Mucosa of rectum (tissue), 2 donors: ENCODE results near the gene THSD1.

Source experiments
- H3K27ac ChIP-seq, 2 donors: one replicate each; pipeline ENCODE4 v1.7.0; 2013; ENCODE audit warnings: inconsistent platforms in 2 of 2, low read depth in 2 of 2, low read length in 2 of 2
- H3K27me3 ChIP-seq, 2 donors: one replicate each; pipeline ENCODE4 v1.7.0; 2013; ENCODE audit warnings: low read length in 2 of 2; ENCODE audit not compliant: control insufficient read depth in 2 of 2, insufficient read depth in 2 of 2
- H3K36me3 ChIP-seq, 2 donors: one replicate each; pipeline ENCODE4 v1.7.0; 2013; ENCODE audit warnings: low read length in 2 of 2; ENCODE audit not compliant: control insufficient read depth in 2 of 2, insufficient read depth in 2 of 2
- H3K4me1 ChIP-seq, 2 donors: one replicate each; pipeline ENCODE4 v1.7.0; 2013; ENCODE audit warnings: low read length in 2 of 2, mild to moderate bottlenecking in 1 of 2; ENCODE audit not compliant: control insufficient read depth in 2 of 2, insufficient read depth in 2 of 2
- H3K4me3 ChIP-seq, 2 donors: one replicate each; pipeline ENCODE4 v1.7.0; 2013; ENCODE audit warnings: low read length in 2 of 2
- H3K9ac ChIP-seq, 2 donors: one replicate each; pipeline ENCODE4 v1.7.0; 2013; ENCODE audit warnings: low read length in 2 of 2, low read depth in 1 of 2, mild to moderate bottlenecking in 1 of 2
- H3K9me3 ChIP-seq, 2 donors: one replicate each; pipeline ENCODE4 v1.7.0; 2013; ENCODE audit warnings: low read length in 2 of 2; ENCODE audit not compliant: control insufficient read depth in 2 of 2
- donor health status: healthy.
- donor health status: Normal muscosa, but diverticular disease.

Gene THSD1

DNA sequence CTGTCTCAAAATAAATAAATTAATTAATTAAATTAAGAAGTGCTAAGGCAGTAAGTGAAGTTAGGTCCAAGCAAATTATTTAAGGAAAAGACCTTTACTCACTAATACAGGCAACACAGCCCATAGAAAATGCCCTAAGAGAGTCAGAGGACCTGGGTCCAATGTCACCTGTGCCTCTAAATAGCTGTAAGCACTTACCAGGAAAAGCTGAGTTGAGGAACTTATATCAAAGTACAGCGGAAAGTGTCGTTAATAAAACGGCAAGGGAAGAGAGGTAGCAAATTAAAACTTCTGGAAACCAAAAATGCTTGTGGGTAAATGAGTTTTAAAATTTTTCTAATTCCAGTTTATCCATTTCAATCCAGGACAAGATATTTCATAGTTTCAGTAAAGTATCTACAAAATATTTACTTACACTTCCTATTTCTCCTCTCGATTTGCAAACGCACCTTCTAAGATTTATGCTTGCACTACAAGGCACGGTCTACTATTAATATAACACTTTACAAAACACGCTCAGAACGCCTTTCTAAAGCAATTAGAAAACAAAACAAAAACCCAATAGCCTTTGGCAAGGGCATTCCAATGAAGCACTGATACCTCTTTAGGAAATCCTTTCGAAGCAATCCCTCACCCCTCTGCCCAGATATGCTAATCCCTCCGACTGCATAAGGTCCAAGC lies 43.5 kb upstream of the THSD1 start:
- peaks cover 0 to 2% of the 10 kb centered on the region in 2 donors for H3K36me3 ChIP-seq
- H3K27ac ChIP-seq = peak overlapping the region; percentile 94 to 98
- H3K4me1 ChIP-seq = peaks cover 14 to 18% of the 10 kb centered on the region in 2 donors
- peak overlapping the region; percentile 94 to 95 for H3K9ac ChIP-seq
- no peaks in the 10 kb centered on the region for H3K9me3 ChIP-seq
- peak overlapping the region; percentile 87 to 96 for H3K4me3 ChIP-seq
- H3K27me3 ChIP-seq = no peaks in the 10 kb centered on the region

DNA sequence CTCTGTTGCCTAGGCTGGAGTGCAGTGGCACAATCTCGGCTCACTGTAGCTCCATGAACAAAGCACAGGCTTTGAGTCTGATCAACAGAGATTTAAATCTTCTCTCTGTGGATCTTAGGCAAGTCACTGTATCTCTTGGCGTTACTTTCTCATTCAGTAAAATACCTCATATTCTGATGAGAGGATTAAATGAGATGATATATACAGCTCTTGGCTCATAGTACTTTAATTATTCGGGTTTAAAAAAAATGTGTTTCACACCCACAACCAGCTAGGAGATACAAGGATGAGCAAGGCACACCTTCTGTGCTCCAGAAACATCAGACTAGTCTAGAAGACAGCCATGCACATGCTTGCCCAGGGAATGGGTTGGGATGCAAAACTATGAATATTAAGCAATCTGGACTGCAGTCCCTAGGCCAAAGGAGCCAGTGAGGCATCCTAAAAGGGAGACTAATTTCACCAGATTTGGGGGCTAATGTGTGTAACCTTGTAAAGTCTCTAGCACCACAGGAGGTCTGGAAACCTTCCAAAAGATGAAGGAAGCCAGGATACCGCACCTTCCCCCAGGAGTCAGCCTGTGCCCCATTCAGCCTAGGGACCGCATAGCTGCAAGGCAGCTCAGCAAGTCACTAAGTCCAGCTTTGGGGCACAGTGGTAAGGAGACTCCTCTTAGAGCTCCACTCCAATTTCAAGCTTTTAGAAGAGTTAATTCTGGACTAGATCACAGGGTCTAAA lies 42.0 kb upstream of the THSD1 start:
- H3K9me3 ChIP-seq = no peaks in the 10 kb centered on the region
- no peak overlapping the region for H3K4me3 ChIP-seq
- H3K4me1 ChIP-seq = peaks cover 13% of the 10 kb centered on the region in 2 donors
- no peaks in the 10 kb centered on the region for H3K27me3 ChIP-seq
- H3K9ac ChIP-seq = no peak overlapping the region
- H3K36me3 ChIP-seq = peaks cover 0 to 2% of the 10 kb centered on the region in 2 donors
- no peak overlapping the region for H3K27ac ChIP-seq

DNA sequence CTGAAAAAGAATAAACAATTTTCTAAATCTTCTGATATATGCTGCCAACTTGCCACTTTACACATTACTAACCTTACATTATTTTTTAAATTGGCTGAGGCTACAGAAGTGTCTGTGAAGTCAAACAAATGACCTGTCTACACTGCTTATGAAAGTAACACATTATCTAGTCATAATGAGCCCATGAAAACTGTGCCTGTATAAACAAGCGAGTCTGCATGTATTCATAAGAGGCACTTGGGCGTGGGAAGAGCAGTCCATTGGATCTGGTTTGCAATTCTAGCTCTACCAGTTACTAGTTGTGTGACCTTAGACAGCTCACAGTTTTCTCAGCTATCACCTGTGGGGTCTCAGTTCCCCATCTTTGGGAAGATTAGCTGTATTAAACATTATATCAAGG lies 41.4 kb upstream of the THSD1 start:
- Histone ChIP-seq H3K36me3 (peaks cover 0 to 2% of the 10 kb centered on the region in 2 donors), H3K27me3 (no peaks in the 10 kb centered on the region), H3K9me3 (no peaks in the 10 kb centered on the region), H3K27ac (no peak overlapping the region), H3K9ac (no peak overlapping the region), H3K4me3 (no peak overlapping the region), H3K4me1 (peaks cover 13% of the 10 kb centered on the region in 2 donors)

- Histone ChIP-seq H3K4me1 (peaks cover 13% of the 10 kb centered on the region in 2 donors), H3K4me3 (no peak overlapping the region), H3K27ac (no peak overlapping the region), H3K9me3 (no peaks in the 10 kb centered on the region), H3K9ac (no peak overlapping the region), H3K27me3 (no peaks in the 10 kb centered on the region), H3K36me3 (peaks cover 0 to 10% of the 10 kb centered on the region in 2 donors)
Observed at GRCh38 chr13:52446265-52446664, 40.3 kb upstream of the THSD1 start.

DNA sequence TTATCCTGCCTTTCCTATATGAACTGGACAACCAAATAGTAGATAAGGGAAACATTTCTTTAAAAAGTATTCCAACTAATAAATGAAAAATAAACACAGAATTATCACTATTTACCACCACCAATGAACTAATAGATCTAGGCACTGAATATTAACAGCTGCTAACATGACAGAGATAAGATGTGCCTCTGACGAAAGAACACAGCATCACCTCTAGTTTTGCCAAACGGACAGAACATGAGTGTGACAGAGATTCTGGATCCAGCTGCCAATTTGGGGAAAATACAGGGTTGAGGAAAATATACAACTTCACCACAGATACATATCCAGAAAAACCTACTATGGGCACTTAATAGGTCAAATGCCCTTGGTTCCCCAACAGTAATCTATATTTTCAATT lies 26.5 kb upstream of the THSD1 start:
- Histone ChIP-seq H3K4me1 (no peaks in the 10 kb centered on the region), H3K27me3 (no peaks in the 10 kb centered on the region), H3K9ac (no peak overlapping the region), H3K36me3 (peaks cover 42 to 47% of the 10 kb centered on the region in 2 donors), H3K9me3 (no peaks in the 10 kb centered on the region), H3K27ac (no peak overlapping the region), H3K4me3 (no peak overlapping the region)

GRCh38 chr13:52428295-52428694 lies 22.3 kb upstream of the THSD1 start:
- H3K27me3 ChIP-seq = no peaks in the 10 kb centered on the region
- H3K36me3 ChIP-seq = peaks cover 40 to 43% of the 10 kb centered on the region in 2 donors
- no peaks in the 10 kb centered on the region for H3K9me3 ChIP-seq
- no peak overlapping the region for H3K27ac ChIP-seq
- H3K4me1 ChIP-seq = no peaks in the 10 kb centered on the region
- H3K4me3 ChIP-seq = no peak overlapping the region
- no peak overlapping the region for H3K9ac ChIP-seq

- no peak overlapping the region for H3K9ac ChIP-seq
- H3K36me3 ChIP-seq = peaks cover 39 to 70% of the 10 kb centered on the region in 2 donors
- H3K4me1 ChIP-seq = no peaks in the 10 kb centered on the region
- no peaks in the 10 kb centered on the region for H3K9me3 ChIP-seq
- no peaks in the 10 kb centered on the region for H3K27me3 ChIP-seq
- H3K4me3 ChIP-seq = no peak overlapping the region
- no peak overlapping the region for H3K27ac ChIP-seq
Observed at GRCh38 chr13:52421216-52421615, 15.2 kb upstream of the THSD1 start.

GRCh38 chr13:52419080-52419479 lies 13.1 kb upstream of the THSD1 start:
- peaks cover 46 to 74% of the 10 kb centered on the region in 2 donors for H3K36me3 ChIP-seq
- H3K4me3 ChIP-seq = no peak overlapping the region
- no peaks in the 10 kb centered on the region for H3K27me3 ChIP-seq
- no peak overlapping the region for H3K9ac ChIP-seq
- no peaks in the 10 kb centered on the region for H3K9me3 ChIP-seq
- H3K27ac ChIP-seq = no peak overlapping the region
- H3K4me1 ChIP-seq = no peaks in the 10 kb centered on the region

- Histone ChIP-seq H3K9me3 (no peaks in the 10 kb centered on the region), H3K36me3 (peaks cover 43 to 54% of the 10 kb centered on the region in 2 donors), H3K4me1 (no peaks in the 10 kb centered on the region), H3K9ac (no peak overlapping the region), H3K4me3 (no peak overlapping the region), H3K27me3 (no peaks in the 10 kb centered on the region), H3K27ac (no peak overlapping the region)
Observed at GRCh38 chr13:52414963-52415362, 9.0 kb upstream of the THSD1 start.

DNA sequence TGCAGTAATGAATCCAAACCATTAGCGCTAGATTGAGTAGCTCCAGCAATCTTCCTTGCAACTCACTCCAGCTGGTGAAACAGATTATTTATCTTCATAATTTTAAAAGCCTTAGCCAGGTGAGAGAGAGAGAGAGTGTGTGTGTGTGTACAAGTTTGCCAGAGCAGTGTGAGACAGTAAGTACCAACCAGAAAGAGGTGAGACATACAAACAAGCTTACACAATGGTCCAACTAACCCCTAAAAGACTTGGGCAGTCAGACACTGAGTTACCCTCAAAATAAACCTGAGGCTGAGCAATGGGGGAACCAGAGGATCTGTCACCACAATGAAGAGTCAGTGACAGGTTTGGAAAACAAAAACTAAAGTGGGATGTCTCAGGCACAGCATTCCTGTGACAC lies 8.1 kb upstream of the THSD1 start:
- Histone ChIP-seq H3K36me3 (peaks cover 43 to 50% of the 10 kb centered on the region in 2 donors), H3K27me3 (no peaks in the 10 kb centered on the region), H3K4me1 (no peaks in the 10 kb centered on the region), H3K9ac (no peak overlapping the region), H3K4me3 (no peak overlapping the region), H3K9me3 (no peaks in the 10 kb centered on the region), H3K27ac (no peak overlapping the region)
